Body of pancreas (tissue), 4 donors: ENCODE results near the gene ZNF655. TPM values are rescaled to one million over a fixed set of nuclear protein-coding genes. Genes with fewer than 3 reads are reported as not detected.

ENCODE experiments used
- ATAC-seq: fragments of 150-250 bp; one replicate; pipeline ENCODE4 v1.9.1; 2016
- DNase-seq, 4 donors: peaks; one replicate each; pipeline ENCODE4 v3.0.0-alpha.2; 2019
- H3K27ac ChIP-seq, 4 donors: fragments of 200-600 bp; sonication (generic); 1 replicate in 3 of 4; 2 replicates in 1 of 4; pipeline versions ENCODE4 v1.5.1 to v1.6.1; 2016 to 2019; ENCODE audit warnings: mild to moderate bottlenecking in 1 of 4, mixed read lengths in 1 of 4, moderate library complexity in 1 of 4
- H3K27me3 ChIP-seq, 2 donors: fragments of 200-600 bp; sonication (generic); one replicate each; pipeline ENCODE4 v1.6.0; 2016; ENCODE audit warnings: mild to moderate bottlenecking in 1 of 2
- H3K36me3 ChIP-seq, 2 donors: fragments of 200-600 bp; sonication (generic); replicated peaks in 1 of 2; 2 replicates each; pipeline ENCODE4 v1.5.1; 2016; ENCODE audit warnings: low read depth in 2 of 2; ENCODE audit not compliant: insufficient read depth in 1 of 2
- H3K4me1 ChIP-seq: fragments of 200-600 bp; sonication (generic); one replicate; pipeline ENCODE4 v1.6.0; 2016
- H3K4me3 ChIP-seq, 2 donors: fragments of 200-600 bp; sonication (generic); 1 replicate in 1 of 2; 2 replicates in 1 of 2; pipeline ENCODE4 v1.5.1; 2016 to 2019
- H3K9me3 ChIP-seq, 3 donors: fragments of 200-600 bp; sonication (generic); 1 replicate in 2 of 3; 2 replicates in 1 of 3; pipeline ENCODE4 v1.5.1; 2016
- POLR2A ChIP-seq, 3 donors: fragments of 450-650 bp; IDR thresholded peaks; one replicate each; pipeline ENCODE4 v1.6.1; 2016; ENCODE audit warnings: antibody characterized with exemption in 3 of 3, mild to moderate bottlenecking in 2 of 3
- WGBS, 2 donors: methylation state at CpG; one replicate each; pipeline ENCODE4 v1.1.5; 2017; 5-methylcytosine and 5-hydroxymethylcytosine counted together
- intact Hi-C: fragments of 100-400 bp; cut with DNase I; formaldehyde crosslinking; loops from one replicate; pipeline ENCODE4 v1.15.1; 2023
- total RNA-seq, 2 donors: library from RNA; depleted of rRNA; stranded (reverse); fragments of >200 nt; gene quantifications; one replicate each; pipeline ENCODE4 v1.1.0, GENCODE V29; 2016
- TF ChIP-seq, protein P1 (sequence below), 7 experiments: fragments of 450-650 bp in 4 of 7; fragments of 200-600 bp in 3 of 7; sonication (generic) in 3 of 7; IDR thresholded peaks; one replicate each; pipeline ENCODE4 v1.5.1; 2016 to 2019; ENCODE audit warnings: antibody characterized with exemption in 7 of 7

Gene ZNF655
- total RNA-seq, 2 donors from 2014 or later: 73.5 to 86.4 TPM

DNA sequence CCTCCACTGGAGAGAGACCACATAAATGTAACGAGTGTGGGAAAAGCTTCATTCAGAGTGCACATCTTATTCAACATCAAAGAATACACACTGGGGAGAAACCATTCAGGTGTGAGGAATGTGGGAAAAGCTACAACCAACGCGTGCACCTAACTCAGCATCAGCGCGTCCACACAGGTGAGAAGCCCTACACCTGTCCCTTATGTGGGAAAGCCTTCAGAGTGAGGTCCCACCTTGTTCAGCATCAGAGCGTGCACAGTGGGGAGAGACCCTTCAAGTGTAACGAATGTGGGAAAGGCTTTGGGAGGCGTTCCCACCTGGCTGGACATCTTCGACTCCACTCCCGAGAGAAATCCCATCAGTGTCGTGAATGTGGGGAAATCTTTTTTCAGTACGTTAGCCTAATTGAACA lies 27.1 kb upstream of the ZNF655 start:
- Histone ChIP-seq H3K9me3 (peaks cover 0 to 32% (median 0%) of the 10 kb centered on the region in 3 donors), H3K27ac (no peak overlapping the region), H3K27me3 (no peaks in the 10 kb centered on the region), H3K4me3 (no peak overlapping the region), H3K36me3 (peaks cover 0 to 11% of the 10 kb centered on the region in 2 donors), H3K4me1 (no peaks in the 10 kb centered on the region)
- no peak for DNase-seq
- WGBS, 2 donors: 97% methylated on average over 12 of the region's 12 CpGs
- intact Hi-C loops: no loop called here
- ATAC-seq: no peak
- TF ChIP-seq, protein P1, sequence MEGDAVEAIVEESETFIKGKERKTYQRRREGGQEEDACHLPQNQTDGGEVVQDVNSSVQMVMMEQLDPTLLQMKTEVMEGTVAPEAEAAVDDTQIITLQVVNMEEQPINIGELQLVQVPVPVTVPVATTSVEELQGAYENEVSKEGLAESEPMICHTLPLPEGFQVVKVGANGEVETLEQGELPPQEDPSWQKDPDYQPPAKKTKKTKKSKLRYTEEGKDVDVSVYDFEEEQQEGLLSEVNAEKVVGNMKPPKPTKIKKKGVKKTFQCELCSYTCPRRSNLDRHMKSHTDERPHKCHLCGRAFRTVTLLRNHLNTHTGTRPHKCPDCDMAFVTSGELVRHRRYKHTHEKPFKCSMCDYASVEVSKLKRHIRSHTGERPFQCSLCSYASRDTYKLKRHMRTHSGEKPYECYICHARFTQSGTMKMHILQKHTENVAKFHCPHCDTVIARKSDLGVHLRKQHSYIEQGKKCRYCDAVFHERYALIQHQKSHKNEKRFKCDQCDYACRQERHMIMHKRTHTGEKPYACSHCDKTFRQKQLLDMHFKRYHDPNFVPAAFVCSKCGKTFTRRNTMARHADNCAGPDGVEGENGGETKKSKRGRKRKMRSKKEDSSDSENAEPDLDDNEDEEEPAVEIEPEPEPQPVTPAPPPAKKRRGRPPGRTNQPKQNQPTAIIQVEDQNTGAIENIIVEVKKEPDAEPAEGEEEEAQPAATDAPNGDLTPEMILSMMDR (IDR thresholded peaks at IDR 0.05): no peak
- no peak for TF ChIP-seq POLR2A (IDR thresholded peaks at IDR 0.05)

DNA sequence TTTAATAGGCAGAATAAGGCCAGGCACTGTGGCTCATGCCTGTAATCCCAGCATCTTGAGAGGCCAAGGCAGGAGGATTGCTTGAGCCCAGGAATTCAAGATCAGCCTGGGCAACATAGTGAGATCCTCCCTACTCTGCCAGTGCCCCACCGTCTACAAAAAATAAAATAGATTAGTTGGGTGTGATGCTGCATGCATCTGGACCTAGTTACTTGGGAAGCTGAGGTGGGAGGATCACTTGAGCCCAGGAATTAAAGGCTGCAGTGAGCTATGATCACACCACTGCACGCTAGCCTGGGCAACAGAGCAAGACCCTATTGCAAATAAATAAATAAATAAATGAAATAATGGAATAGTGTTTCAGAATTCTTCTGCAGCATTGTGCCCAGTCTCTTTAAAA lies 22.8 kb upstream of the ZNF655 start:
- Histone ChIP-seq H3K4me3 (no peak overlapping the region), H3K27ac (no peak overlapping the region), H3K36me3 (peaks cover 0 to 5% of the 10 kb centered on the region in 2 donors), H3K4me1 (no peaks in the 10 kb centered on the region), H3K9me3 (peaks cover 0 to 30% (median 0%) of the 10 kb centered on the region in 3 donors), H3K27me3 (no peaks in the 10 kb centered on the region)
- no peak for DNase-seq
- intact Hi-C loops: no loop called here
- WGBS, 2 donors: 94 to 96% methylated on average over 2 of the region's 2 CpGs
- no peak for TF ChIP-seq POLR2A (IDR thresholded peaks at IDR 0.05)
- TF ChIP-seq, protein P1 (IDR thresholded peaks at IDR 0.05): no peak
- no peak for ATAC-seq

DNA sequence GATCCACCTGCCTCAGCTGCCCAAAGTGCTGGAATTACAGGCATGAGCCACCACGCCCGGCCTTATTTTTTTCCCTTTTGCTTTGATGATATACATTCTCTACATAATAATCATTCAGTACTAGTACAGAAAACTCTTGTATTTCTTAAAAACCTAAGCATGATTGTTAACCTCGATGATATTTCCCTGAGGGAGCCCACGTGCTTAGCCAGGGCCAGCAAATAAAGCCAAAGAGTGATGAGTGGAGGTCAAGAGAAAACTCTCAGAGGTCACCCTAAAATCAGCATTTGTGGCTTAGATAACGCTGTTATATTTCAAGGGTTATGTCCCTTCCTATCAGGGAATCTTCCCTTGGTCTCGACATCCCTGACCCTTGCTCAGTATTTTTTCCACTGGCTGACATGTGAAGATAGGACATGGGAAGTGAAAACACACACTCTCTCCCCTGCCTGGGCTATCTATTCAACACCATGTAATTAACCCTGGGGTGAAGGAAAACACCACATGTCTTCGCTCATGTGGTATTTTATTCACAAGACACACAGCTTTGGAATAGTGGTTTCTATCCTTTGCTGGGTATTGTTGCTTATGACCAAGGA lies 19.1 kb upstream of the ZNF655 start:
- DNase-seq: no peak
- Histone ChIP-seq H3K4me3 (no peak overlapping the region), H3K9me3 (peaks cover 0 to 21% (median 0%) of the 10 kb centered on the region in 3 donors), H3K27ac (no peak overlapping the region), H3K4me1 (no peaks in the 10 kb centered on the region), H3K27me3 (no peaks in the 10 kb centered on the region), H3K36me3 (no peaks in the 10 kb centered on the region)
- ATAC-seq: no peak
- TF ChIP-seq, protein P1 (IDR thresholded peaks at IDR 0.05): no peak
- TF ChIP-seq POLR2A (IDR thresholded peaks at IDR 0.05): no peak
- intact Hi-C loops: no loop called here
- WGBS, 2 donors: 74 to 83% methylated on average over 7 of the region's 7 CpGs

DNA sequence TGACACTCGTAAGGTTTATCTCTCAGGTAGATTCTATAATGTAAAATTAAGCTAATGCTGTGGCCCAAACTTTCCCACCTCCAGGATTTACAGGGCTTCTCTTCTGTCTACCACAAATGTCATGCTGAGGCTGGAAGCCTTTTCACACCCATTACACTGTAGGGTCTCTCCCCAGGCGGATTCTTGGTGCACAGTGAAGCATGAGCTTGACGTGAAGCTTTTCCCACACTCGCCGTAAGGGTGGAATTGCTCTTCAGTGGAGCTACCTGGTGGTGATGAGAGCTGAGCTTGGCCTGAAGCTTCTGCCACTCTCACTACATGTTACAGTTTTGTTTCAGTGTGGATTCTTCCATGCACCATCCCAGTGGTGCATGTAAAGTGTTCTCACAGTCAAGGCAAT lies 17.9 kb upstream of the ZNF655 start:
- no peak for DNase-seq
- no peak for ATAC-seq
- Histone ChIP-seq H3K36me3 (no peaks in the 10 kb centered on the region), H3K27ac (no peak overlapping the region), H3K4me1 (no peaks in the 10 kb centered on the region), H3K9me3 (peaks cover 0 to 21% (median 0%) of the 10 kb centered on the region in 3 donors), H3K27me3 (no peaks in the 10 kb centered on the region), H3K4me3 (no peak overlapping the region)
- intact Hi-C loops: no loop called here
- no peak for TF ChIP-seq POLR2A (IDR thresholded peaks at IDR 0.05)
- TF ChIP-seq, protein P1 (IDR thresholded peaks at IDR 0.05): no peak
- 95 to 98% methylated on average over 5 of the region's 5 CpGs for WGBS, 2 donors

DNA sequence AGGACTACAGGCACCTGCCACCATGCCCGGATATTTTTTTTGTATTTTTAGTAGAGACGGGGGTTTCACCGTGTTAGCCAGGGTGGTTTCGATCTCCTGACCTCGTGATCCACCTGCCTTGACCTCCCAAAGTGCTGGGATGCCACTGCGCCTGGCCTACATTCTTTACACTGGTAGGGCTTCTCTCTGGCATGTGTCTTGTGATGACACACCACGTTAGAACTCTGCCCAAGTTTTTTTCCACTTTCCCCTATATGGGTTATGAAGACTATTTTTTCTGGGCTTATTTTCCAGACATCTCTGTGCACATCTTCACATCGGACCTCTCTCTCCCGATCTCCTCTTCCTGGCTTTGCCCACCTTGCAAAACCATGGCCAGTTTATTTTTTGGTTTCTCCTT lies 17.2 kb upstream of the ZNF655 start:
- no peak overlapping the region for H3K27ac ChIP-seq
- intact Hi-C loops: no loop called here

More for the DNA sequence above, 17.2 kb upstream of the ZNF655 start:
- Histone ChIP-seq H3K4me3 (no peak overlapping the region), H3K4me1 (no peaks in the 10 kb centered on the region), H3K9me3 (peaks cover 0 to 21% (median 0%) of the 10 kb centered on the region in 3 donors), H3K27me3 (no peaks in the 10 kb centered on the region), H3K36me3 (no peaks in the 10 kb centered on the region)
- ATAC-seq (no peak), DNase-seq (no peak)
- WGBS, 2 donors: 87 to 92% methylated on average over 9 of the region's 9 CpGs
- TF ChIP-seq, protein P1 (IDR thresholded peaks at IDR 0.05): no peak
- TF ChIP-seq POLR2A (IDR thresholded peaks at IDR 0.05): no peak
